Measurements from ENCODE around the gene PACSIN2. TPM values are rescaled to one million over a fixed set of nuclear protein-coding genes. Genes with fewer than 3 reads are reported as not detected.
A peak's percentile ranks its signal among the peaks of the same experiment; 100 is the strongest.
"Not testable (repeated sequence)": the region's sequence is repeated elsewhere in the genome, so short reads cannot be mapped to it uniquely, and the experiment has no call there.

Gene PACSIN2
- total RNA-seq, 1 experiment from 2014 or later: 60.2 TPM

DNA sequence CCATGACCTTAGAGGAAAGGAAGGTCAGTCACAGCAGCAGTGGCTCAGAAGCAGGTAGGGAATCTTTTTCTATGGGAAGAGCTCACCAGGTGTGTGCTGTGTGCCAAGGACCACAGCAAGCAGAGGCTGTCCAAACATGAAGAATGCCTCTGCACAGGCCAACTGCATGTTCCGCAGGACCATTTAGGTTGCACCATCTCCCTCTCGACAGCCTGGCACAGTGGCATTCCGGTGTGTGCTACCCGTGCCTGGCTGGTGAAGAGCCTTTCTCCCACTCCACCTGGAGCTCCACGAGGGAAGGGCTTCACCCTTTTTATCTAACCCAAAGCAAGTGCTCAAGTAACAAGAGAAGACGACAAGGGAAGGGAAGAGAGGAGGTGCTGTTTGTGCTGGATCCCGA, 76.5 kb downstream of the PACSIN2 start:
- Histone ChIP-seq H3K27me3 (ENCODE audit: control insufficient read depth, insufficient read depth, low read length) (no peaks in the 10 kb centered on the region), H3K9me3 (ENCODE audit: control insufficient read depth, insufficient read depth, low read depth, low read length) (no peaks in the 10 kb centered on the region), H3K4me3 (ENCODE audit: low read depth in 2 of 2, low read length in 2 of 2) (no peak overlapping the region), H3K4me1 (ENCODE audit: control insufficient read depth, insufficient read depth, low read length) (peaks cover 46% of the 10 kb centered on the region), H3K36me3 (ENCODE audit: control insufficient read depth, insufficient read depth, low read length) (no peaks in the 10 kb centered on the region), H3K27ac (ENCODE audit: low read length) (peak overlapping the region; percentile 29; the same call in 1 of the 2 replicates)
- DNase-seq (ENCODE audit: low read depth, low spot score) (no peak), ATAC-seq (no peak)
- CTCF ChIA-PET: no interaction called here
- in situ Hi-C loops (cut with HindIII; ENCODE audit: low pct_unique_long_range_greater_than_20kb, low sequenced_read_pairs): no loop called here
- intact Hi-C loops (cut with micrococcal nuclease; ENCODE audit: unreplicated experiment): no loop called here
- TF ChIP-seq, protein P1, sequence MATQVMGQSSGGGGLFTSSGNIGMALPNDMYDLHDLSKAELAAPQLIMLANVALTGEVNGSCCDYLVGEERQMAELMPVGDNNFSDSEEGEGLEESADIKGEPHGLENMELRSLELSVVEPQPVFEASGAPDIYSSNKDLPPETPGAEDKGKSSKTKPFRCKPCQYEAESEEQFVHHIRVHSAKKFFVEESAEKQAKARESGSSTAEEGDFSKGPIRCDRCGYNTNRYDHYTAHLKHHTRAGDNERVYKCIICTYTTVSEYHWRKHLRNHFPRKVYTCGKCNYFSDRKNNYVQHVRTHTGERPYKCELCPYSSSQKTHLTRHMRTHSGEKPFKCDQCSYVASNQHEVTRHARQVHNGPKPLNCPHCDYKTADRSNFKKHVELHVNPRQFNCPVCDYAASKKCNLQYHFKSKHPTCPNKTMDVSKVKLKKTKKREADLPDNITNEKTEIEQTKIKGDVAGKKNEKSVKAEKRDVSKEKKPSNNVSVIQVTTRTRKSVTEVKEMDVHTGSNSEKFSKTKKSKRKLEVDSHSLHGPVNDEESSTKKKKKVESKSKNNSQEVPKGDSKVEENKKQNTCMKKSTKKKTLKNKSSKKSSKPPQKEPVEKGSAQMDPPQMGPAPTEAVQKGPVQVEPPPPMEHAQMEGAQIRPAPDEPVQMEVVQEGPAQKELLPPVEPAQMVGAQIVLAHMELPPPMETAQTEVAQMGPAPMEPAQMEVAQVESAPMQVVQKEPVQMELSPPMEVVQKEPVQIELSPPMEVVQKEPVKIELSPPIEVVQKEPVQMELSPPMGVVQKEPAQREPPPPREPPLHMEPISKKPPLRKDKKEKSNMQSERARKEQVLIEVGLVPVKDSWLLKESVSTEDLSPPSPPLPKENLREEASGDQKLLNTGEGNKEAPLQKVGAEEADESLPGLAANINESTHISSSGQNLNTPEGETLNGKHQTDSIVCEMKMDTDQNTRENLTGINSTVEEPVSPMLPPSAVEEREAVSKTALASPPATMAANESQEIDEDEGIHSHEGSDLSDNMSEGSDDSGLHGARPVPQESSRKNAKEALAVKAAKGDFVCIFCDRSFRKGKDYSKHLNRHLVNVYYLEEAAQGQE (IDR thresholded peaks at IDR 0.05; ENCODE audit: insufficient read depth in 1 of 2, low read depth in 2 of 2, low read length in 1 of 2): no peak
- no peak for TF ChIP-seq POLR2AphosphoS5 (IDR thresholded peaks at IDR 0.05; ENCODE audit: low read depth, low read length)
- no TSS peak for BruUV-seq (replicated peaks)
- POLR2A ChIA-PET: no interaction called here

DNA sequence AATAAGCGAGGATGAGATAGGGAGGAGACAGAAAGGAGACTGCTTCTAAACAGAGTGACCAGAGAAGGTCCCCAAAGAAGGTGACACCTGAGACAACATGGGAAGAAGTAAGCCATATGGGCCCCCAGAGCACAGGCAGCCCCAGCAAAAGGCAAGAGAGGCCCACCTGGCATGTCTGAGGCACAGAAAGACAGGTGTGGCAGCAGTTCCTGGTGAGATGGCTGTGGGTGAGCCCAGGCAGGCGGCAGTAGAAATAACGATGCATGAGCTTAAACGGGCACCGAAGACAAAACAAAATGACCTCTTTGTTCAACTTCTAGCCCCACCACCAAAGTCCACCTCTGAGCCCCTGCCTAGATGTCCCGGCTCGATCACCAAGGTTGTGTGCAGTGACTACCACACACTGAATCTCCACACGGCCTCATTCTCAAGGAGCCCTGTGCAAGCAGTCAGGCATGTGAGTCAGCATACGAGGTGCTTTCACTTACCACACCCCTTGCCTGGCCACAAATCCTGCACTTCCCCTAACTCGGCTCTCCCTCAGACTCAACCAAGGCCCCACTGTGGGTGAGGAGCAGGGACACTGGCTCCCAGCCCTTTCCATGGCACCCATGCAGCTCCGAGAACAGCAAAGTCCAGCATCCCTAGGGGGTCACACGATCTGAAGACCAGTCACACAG, 77.6 kb downstream of the PACSIN2 start:
- Histone ChIP-seq H3K27me3 (ENCODE audit: control insufficient read depth, insufficient read depth, low read length) (no peaks in the 10 kb centered on the region), H3K4me3 (ENCODE audit: low read depth in 2 of 2, low read length in 2 of 2) (no peak overlapping the region), H3K27ac (ENCODE audit: low read length) (peak overlapping the region; percentile 63), H3K4me1 (ENCODE audit: control insufficient read depth, insufficient read depth, low read length) (peaks cover 47% of the 10 kb centered on the region), H3K36me3 (ENCODE audit: control insufficient read depth, insufficient read depth, low read length) (no peaks in the 10 kb centered on the region), H3K9me3 (ENCODE audit: control insufficient read depth, insufficient read depth, low read depth, low read length) (no peaks in the 10 kb centered on the region)
- ATAC-seq (peak; percentile 75), DNase-seq (ENCODE audit: low read depth, low spot score) (no peak)
- intact Hi-C loops (cut with micrococcal nuclease; ENCODE audit: unreplicated experiment) (no loop called here), in situ Hi-C loops (cut with HindIII; ENCODE audit: low pct_unique_long_range_greater_than_20kb, low sequenced_read_pairs) (no loop called here)
- POLR2A ChIA-PET: no interaction called here
- CTCF ChIA-PET: no interaction called here
- no TSS peak for BruUV-seq (replicated peaks)
- TF ChIP-seq TCF7L2 (IDR thresholded peaks at IDR 0.05; ENCODE audit: low read depth, low read length) (no peak), POLR2AphosphoS5 (IDR thresholded peaks at IDR 0.05; ENCODE audit: low read depth, low read length) (no peak), SIN3A (IDR thresholded peaks at IDR 0.05; ENCODE audit: borderline replicate concordance, insufficient read depth, low read depth, low read length) (no peak)
- TF ChIP-seq, protein P1 (IDR thresholded peaks at IDR 0.05; ENCODE audit: insufficient read depth in 1 of 2, low read depth in 2 of 2, low read length in 1 of 2): no peak
- TF ChIP-seq, protein P2, sequence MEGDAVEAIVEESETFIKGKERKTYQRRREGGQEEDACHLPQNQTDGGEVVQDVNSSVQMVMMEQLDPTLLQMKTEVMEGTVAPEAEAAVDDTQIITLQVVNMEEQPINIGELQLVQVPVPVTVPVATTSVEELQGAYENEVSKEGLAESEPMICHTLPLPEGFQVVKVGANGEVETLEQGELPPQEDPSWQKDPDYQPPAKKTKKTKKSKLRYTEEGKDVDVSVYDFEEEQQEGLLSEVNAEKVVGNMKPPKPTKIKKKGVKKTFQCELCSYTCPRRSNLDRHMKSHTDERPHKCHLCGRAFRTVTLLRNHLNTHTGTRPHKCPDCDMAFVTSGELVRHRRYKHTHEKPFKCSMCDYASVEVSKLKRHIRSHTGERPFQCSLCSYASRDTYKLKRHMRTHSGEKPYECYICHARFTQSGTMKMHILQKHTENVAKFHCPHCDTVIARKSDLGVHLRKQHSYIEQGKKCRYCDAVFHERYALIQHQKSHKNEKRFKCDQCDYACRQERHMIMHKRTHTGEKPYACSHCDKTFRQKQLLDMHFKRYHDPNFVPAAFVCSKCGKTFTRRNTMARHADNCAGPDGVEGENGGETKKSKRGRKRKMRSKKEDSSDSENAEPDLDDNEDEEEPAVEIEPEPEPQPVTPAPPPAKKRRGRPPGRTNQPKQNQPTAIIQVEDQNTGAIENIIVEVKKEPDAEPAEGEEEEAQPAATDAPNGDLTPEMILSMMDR (IDR thresholded peaks at IDR 0.05): no peak

DNA sequence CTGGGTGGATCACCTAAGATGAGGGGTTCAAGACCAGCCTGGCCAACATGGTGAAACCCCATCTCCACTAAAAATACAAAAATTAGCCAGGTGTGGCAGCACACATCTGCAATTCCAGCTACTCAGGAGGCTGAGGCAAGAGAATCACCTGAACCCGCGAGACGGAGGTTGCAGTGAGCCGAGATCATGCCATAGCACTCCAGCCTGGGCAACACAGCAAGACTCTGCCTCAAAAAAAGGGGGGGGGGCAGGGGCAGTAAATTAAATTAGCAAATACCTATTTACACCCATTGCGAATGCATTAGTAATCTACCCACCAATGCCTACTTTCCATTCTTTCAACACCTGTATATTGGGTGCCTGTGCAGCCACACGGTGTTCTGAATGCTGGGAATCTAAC, 78.3 kb downstream of the PACSIN2 start:
- H3K27me3 ChIP-seq (ENCODE audit: control insufficient read depth, insufficient read depth, low read length); H3K36me3 ChIP-seq (ENCODE audit: control insufficient read depth, insufficient read depth, low read length); H3K4me3 ChIP-seq (ENCODE audit: low read depth in 2 of 2, low read length in 2 of 2); BruUV-seq (replicated peaks); ATAC-seq; CTCF ChIA-PET; POLR2A ChIA-PET; DNase-seq (ENCODE audit: low read depth, low spot score); intact Hi-C loops (cut with micrococcal nuclease; ENCODE audit: unreplicated experiment); H3K9me3 ChIP-seq (ENCODE audit: control insufficient read depth, insufficient read depth, low read depth, low read length); in situ Hi-C loops (cut with HindIII; ENCODE audit: low pct_unique_long_range_greater_than_20kb, low sequenced_read_pairs); H3K27ac ChIP-seq (ENCODE audit: low read length): not testable (repeated sequence)
- peaks cover 47% of the 10 kb centered on the region for H3K4me1 ChIP-seq (ENCODE audit: control insufficient read depth, insufficient read depth, low read length)
